Fibroblast of lung (primary cell): ENCODE results near the gene QRICH2.

ENCODE experiments used
- CTCF ChIP-seq, 2 donors: IDR thresholded peaks in 1 of 2; conservative IDR thresholded peaks in 1 of 2; 1 replicate in 1 of 2; 2 replicates in 1 of 2; pipeline ENCODE4 v1.5.1; 2011 to 2012; ENCODE audit warnings: low read length in 2 of 2, control low read depth in 1 of 2, inconsistent platforms in 1 of 2, low read depth in 1 of 2, mild to moderate bottlenecking in 1 of 2
- EZH2 ChIP-seq: IDR thresholded peaks from 2 replicates; pipeline ENCODE4 v1.5.1; 2012; ENCODE audit warnings: low read length, control low read depth, mild to moderate bottlenecking; ENCODE audit errors: missing control alignments

DNA sequence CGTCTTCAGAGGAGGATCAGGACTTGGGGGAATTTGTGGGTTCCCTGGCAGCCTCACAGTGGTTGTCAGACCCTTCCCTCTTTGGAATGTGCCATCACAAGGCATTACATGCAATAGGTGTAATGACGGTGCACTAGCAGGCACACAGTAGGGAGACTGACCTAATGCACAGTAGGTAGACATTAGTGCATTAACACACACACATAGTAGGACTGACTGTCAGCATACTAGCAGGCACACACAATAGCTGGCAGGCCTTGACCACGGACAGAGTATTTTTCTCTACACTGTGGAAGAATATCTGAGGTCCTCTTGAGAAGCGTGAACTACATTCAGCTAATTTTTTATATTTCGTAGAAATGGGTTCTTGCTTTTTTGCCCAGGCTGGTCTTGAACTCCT lies 53.8 kb downstream of the QRICH2 start:
- TF ChIP-seq CTCF (conservative IDR thresholded peaks at IDR 0.05 in 1 of 2, IDR thresholded peaks at IDR 0.05 in 1 of 2; ENCODE audit: low read depth in 1 of 2, low read length in 2 of 2) (no peak), EZH2 (no peak)
